GM21786 (cell line): Measurements from ENCODE around the gene ZNF785.

Experiments used
- ATAC-seq: cut with Tn5 transposase; IDR thresholded peaks from one replicate; pipeline ENCODE4 v1.9.1; 2021; ENCODE audit not compliant: unreplicated experiment

ZNF785 gene

GRCh38 chr16:30566531-30566930 is 19.0 kb downstream of the ZNF785 start:
- no peak for ATAC-seq

- ATAC-seq = no peak
Observed at GRCh38 chr16:30565984-30566383, 19.5 kb downstream of the ZNF785 start.

- ATAC-seq = no peak
Observed at GRCh38 chr16:30565526-30565925, 20.0 kb downstream of the ZNF785 start.

GRCh38 chr16:30562021-30562420 is 23.5 kb downstream of the ZNF785 start:
- no peak for ATAC-seq

DNA sequence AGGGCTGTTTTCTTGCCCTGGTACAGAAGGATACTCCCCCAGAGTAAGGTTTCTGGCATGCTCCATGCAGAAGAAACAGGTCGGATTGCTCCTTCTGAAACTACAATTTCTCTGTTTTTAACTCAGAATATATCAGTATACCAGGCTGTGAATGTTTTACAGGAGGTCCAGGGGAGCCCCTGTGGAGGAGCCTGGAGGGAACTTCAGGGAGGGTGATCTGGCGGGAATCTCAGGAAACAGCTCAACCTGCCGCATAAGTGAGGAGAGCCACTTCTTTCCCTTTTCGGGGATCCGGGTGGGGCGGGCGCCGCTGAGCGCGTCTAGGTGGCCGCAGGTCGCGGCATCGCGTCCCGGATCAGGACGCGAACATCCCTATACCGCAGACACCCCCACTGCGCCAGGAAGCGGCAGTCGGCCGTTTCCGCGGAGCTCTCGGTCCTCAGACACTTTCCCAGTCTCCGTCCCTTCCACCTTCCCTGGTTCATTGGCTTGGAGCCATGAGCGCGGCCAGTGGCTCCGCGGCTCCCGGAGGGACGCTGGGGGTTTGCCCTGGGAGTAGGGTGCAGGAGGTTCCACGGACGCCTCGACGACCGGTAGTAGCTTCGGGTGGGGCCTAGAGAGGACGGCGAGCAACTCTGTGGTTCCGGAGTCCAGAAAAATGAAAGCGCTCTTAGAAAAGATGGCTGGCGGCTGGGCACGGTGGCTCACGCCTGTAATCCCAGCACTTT is 24.2 kb downstream of the ZNF785 start:
- no peak for ATAC-seq

DNA sequence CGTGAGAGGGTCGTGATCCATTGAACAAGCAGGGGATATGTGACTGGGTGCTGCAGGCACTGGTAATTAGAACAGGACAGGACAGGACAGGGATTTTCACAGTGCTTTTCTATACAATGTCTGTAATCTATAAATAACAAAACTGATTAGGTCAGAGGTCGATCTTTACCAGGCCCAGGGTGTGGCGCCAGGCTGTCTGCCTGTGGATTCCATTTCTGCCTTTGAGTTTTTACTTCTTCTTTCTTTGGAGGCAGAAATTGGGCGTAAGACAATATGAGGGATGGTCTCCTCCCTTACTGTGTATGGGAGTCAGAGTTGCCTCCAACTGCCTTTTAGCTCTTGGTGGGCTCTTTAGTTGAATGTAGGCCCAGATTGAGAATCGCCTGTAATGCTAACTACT is 25.8 kb downstream of the ZNF785 start:
- no peak for ATAC-seq

- ATAC-seq = no peak
Observed at GRCh38 chr16:30558789-30559377, 26.6 kb downstream of the ZNF785 start.

GRCh38 chr16:30557957-30558788 is 27.3 kb downstream of the ZNF785 start, which contains the start of gene ZNF764:
Gene ZNF764, minus strand, starts transcription at chr16:30558374. Its CDS starts 192 bp downstream, at chr16:30558182.
- peak; percentile 90 for ATAC-seq

DNA sequence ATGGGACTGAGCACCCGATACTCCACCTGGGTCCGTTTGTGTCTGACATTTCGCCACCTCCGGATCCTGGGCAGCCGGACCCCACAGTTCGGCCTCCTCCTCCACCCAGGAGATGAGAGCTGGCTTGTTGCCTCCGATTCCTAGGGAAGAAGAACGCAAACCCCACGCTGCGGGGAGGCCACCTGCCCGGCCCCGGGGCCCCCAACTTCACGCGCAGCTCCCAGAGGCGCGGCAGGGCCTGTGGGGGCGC is 27.9 kb downstream of the ZNF785 start:
- ATAC-seq = no peak

DNA sequence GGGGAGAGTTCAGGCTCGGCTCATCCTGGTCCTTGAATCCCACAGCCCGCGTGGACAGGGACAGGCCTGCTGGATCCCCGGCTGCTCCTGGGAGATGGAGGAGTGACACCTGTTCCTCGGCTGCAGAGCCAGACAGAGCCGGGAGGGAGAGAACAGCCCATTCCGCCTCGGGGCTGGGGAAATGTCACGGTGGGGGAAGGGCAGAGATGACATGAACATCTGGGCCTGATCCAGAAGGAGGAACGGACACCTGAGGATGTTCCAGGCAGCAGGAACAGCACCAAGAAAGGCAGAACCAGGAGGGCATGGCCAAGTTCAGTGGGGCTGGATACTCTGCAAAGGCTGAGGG is 29.4 kb downstream of the ZNF785 start:
- ATAC-seq = no peak

GRCh38 chr16:30555315-30556124 is 30.0 kb downstream of the ZNF785 start:
- no peak for ATAC-seq

DNA sequence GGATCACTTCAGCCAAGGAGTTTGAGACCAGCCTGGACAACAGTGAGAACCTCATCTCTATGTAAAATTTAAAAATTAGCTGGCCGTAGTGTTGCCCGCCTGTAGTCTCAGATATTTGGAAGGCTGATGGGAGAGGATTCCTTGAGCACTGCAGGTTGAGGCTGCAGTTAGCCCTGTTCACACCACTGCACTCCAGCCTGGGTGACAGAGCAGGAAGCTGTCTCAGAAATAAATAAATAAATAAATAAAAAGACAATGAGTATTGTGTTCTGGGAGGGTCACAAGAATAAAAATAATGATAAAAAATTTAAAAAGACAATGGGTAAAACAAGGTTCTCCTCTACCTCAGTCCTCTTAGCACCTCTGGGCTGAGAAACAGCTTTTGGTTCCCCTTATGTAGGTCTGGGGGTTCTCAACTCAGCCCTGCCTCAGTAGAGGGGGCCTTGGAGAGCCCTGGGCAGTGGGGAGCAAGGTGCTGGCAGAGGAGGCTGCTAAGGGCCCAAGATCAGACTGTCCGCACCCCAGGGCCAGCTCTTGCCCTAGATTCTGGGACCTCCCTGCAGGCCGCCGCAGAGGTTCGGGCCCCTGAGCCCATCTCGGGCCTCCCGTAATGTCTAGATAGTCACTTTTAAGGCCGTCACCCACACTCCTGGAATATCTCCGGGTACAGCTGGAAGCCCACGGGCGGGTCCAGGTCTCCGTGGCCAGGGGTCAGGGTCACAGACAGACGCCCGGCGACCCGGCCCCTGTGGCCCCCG is 30.8 kb downstream of the ZNF785 start:
- ATAC-seq = no peak

DNA sequence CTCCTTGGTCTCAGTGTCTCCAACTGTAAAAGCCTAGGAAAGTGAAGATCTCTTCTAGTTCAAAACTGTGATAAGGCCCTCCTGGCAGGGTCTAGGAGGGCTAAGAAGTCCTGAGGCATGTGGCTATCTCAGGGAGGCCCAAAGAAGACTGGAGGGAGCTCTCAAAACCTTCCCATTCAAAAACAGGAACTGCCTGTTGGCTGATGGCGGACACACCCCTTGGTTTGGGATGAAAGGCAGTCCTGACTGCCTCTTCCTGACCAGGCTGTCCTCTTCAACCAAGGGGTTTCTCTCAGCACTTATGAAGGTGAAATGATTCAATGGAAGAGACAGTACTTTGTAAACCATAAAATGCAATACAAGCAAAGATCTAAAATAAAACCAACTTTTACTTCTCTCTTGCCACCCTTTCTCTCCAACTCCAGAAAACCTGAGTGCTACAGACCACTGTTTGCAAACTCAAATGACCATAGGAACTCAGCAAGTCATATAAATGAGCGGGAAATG is 32.1 kb downstream of the ZNF785 start:
- ATAC-seq = no peak

- no peak for ATAC-seq
Observed at GRCh38 chr16:30552956-30553355, 32.5 kb downstream of the ZNF785 start.

- ATAC-seq = no peak
Observed at GRCh38 chr16:30551781-30552180, 33.7 kb downstream of the ZNF785 start.

GRCh38 chr16:30548416-30549253 is 36.9 kb downstream of the ZNF785 start:
- no peak for ATAC-seq

GRCh38 chr16:30546115-30546514 is 39.4 kb downstream of the ZNF785 start:
- ATAC-seq = no peak

DNA sequence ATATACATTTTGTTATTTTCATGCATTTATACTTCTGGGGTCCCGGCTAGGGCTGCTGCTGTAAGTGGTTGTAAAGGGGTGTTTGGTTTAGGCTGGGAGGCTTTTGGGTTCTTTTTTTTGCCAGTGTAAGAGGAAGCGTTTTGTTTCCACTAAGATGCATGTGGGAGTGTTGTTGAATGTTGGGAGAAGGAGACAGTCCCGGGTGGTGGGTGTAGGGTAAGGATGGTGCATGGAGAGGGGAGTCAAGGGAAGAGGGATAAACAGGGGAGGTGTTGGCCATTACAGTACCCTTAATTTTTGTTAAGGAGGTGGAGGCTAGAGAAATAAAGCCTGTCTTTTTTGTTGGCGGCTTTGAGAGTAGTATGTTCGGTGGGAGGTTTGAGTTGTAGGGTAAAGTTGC is 42.4 kb downstream of the ZNF785 start:
- no peak for ATAC-seq

DNA sequence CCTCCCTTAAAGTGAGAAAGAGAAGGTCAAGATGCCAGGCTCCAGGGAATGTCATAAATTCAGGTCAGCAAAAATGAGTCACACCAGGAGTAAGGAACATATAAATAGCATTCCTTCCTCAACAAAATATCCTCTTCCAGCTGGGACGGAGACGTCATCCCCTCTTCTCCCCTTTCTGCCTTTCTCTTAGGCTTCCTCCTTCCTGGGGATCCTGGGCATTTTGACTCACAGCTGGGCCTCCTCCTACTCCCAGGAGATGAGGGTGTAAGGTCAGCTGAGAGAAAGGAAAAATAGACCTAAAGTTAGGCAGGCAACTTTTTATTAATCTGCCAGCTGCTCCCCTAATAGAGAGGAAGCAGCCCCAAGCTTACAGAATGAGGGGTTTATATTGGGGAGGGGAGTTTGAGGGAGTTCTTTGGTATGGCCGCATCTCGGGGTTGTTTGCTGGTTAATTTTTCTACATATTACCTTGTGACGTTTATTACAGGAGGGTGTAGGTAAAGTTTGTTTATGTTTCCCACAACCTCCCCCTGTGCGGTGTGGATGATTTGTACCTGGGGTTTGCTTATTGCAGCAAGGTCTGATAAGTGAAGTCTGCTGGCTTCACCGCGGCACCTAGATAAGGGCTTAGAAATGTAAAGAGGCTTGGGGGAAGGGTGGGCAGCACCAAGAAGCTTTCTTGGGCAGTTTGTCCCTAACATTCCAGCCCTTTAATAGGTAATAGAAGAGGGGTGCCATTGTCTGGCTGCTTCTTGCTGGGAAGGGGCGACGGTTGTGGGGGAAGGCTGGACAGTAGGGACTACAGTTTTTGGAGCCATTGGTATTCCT is 43.8 kb downstream of the ZNF785 start:
- ATAC-seq = no peak
